ENCODE measurements around the gene ITGA11.

DNA sequence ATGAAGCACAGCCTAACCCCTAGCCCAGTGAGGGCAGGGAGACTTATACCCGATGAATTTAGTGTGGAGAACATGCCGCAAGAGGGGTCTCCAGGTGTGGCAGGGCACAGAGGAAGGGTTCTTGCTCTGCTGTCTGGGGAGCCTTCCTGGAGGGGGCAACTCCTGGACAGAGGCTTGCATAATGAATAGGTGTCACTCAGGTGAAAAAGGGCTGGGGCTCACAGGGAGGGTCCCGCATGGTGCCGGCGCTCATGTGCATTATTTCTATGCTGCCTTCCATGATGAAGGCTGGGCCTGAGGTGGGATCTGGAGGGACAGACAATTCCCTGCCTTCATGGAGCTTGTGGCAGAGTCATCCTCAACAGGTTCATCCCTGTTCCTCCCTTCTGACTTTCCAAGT lies 51.5 kb downstream of the ITGA11 start:
- TF ChIP-seq POU2F2 (IDR thresholded peaks at IDR 0.05; ENCODE audit: low read depth, low read length) = no peak
- no peak for TF ChIP-seq POLR2A (IDR thresholded peaks at IDR 0.05; ENCODE audit: low read depth, low read length)
- TF ChIP-seq POLR2AphosphoS5 (IDR thresholded peaks at IDR 0.05; ENCODE audit: low read depth, low read length) = no peak

Data from GM12891 (cell line).